ENCODE data around the gene ALOX12B. TPM values are rescaled to one million over a fixed set of nuclear protein-coding genes. Genes with fewer than 3 reads are reported as not detected.

Gene ALOX12B
- total RNA-seq, 4 donors from 2014 or later: 0.76 to 34.6 (median 10.8) TPM

GRCh38 chr17:8069587-8069860 is 18.0 kb downstream of the ALOX12B start:
- no peak for TF ChIP-seq POLR2A (IDR thresholded peaks at IDR 0.05)
- TF ChIP-seq CTCF (IDR thresholded peaks at IDR 0.05): no peak
- 71 to 80% methylated on average over 3 of the region's 3 CpGs for WGBS, 2 donors

DNA sequence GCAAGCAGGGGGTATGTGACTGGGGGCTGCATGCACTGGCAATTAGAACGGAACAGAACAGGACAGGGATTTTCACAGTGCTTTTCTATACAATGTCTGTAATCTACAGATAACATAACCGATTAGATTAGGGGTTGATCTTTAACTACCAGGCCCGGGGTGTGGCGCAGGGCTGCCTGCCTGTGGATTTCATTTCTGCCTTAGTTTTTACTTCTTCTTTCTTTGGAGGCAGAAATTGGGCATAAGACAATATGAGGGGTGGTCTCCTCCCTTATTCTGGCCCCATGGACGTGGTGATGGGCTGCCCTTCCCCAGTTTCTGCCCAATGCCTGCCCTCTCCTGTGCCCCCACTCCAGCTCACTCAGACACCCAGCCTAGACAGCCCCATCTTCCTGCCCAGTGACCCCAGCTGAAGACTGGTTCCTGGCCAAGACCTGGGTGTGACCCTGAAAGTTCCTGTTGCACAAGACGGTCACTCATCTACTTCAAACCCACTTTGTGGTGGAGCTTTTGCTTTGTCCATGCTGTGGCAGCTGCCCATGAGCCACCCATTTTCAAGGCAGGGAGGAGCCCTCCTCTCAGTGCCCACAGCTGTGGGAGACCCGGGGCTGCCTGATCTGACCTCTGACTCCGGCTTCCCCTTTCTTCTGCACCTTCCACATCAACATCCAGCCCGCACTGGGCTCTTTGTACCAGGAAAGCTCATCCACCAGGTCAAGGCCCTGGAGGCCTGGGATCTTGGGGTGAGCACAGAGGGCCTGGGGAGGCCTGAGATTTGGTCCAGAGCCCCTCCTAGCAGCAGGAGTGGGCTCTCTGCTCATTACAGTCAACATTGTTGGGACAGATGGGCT is 18.6 kb downstream of the ALOX12B start:
- DNase-seq: no peak
- Histone ChIP-seq H3K36me3 (no peaks in the 10 kb centered on the region), H3K27me3 (peaks cover 0 to 58% (median 14%) of the 10 kb centered on the region in 4 donors), H3K27ac (peak overlapping the region in 3 of 4 donors; percentile 19 to 67 (median 59)), H3K4me1 (peaks cover 17 to 54% (median 22%) of the 10 kb centered on the region in 3 donors), H3K4me3 (no peak overlapping the region), H3K9me3 (no peaks in the 10 kb centered on the region)
- WGBS, 2 donors: 70 to 76% methylated on average over 7 to 9 of the region's 9 CpGs
- TF ChIP-seq POLR2A (IDR thresholded peaks at IDR 0.05) (no peak), CTCF (IDR thresholded peaks at IDR 0.05) (no peak)
- intact Hi-C loops (cut with DNase I): no loop called here

More at GRCh38 chr17:8069587-8069860, 18.0 kb downstream of the ALOX12B start:
- Histone ChIP-seq H3K4me3 (no peak overlapping the region), H3K27me3 (peaks cover 0 to 58% (median 12%) of the 10 kb centered on the region in 4 donors), H3K36me3 (no peaks in the 10 kb centered on the region), H3K9me3 (no peaks in the 10 kb centered on the region), H3K27ac (peak overlapping the region in 3 of 4 donors; percentile 19 to 67 (median 59)), H3K4me1 (peaks cover 17 to 53% (median 22%) of the 10 kb centered on the region in 3 donors)
- intact Hi-C loops (cut with DNase I): no loop called here
- no peak for DNase-seq

DNA sequence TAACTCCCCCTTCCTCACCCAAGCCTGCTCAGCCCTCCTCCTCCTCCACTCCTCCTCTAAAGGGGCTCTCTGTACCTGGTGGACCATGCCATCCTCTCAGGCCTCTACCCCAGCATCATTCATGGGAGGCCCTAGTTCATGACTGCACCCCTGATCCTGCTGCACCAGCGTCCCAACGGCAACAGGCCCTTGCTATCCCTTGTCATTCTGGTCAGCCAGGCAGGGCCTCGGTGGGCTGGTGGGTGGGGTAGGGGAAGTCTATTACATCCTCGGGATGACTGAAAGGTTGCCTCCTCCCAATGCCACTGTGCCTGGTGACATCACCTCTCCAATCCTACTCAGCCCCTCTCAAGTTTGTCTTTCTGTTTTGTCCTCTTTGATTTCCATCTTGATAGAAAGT is 19.7 kb downstream of the ALOX12B start:
- H3K27me3 ChIP-seq: peaks cover 0 to 58% (median 11%) of the 10 kb centered on the region in 4 donors
- H3K4me3 ChIP-seq: no peak overlapping the region
- H3K4me1 ChIP-seq: peaks cover 8 to 52% (median 16%) of the 10 kb centered on the region in 3 donors
- no peaks in the 10 kb centered on the region for H3K9me3 ChIP-seq
- no peak for TF ChIP-seq POLR2A (IDR thresholded peaks at IDR 0.05)
- TF ChIP-seq CTCF (IDR thresholded peaks at IDR 0.05): no peak
- WGBS, 2 donors: 67 to 81% methylated on average over 4 of the region's 4 CpGs
- DNase-seq: no peak
- intact Hi-C loops (cut with DNase I): no loop called here
- H3K36me3 ChIP-seq: no peaks in the 10 kb centered on the region
- no peak overlapping the region for H3K27ac ChIP-seq

- Histone ChIP-seq H3K36me3 (no peaks in the 10 kb centered on the region), H3K4me1 (peaks cover 4 to 52% (median 14%) of the 10 kb centered on the region in 3 donors), H3K4me3 (no peak overlapping the region), H3K27ac (peak overlapping the region in 1 of 4 donors; percentile 29), H3K27me3 (peaks cover 0 to 58% (median 6%) of the 10 kb centered on the region in 4 donors), H3K9me3 (no peaks in the 10 kb centered on the region)
- TF ChIP-seq POLR2A (IDR thresholded peaks at IDR 0.05): no peak
- TF ChIP-seq CTCF (IDR thresholded peaks at IDR 0.05): no peak
- WGBS, 2 donors: 54 to 70% methylated on average over 8 to 12 of the region's 15 CpGs
- intact Hi-C loops (cut with DNase I): no loop called here
- DNase-seq: no peak
These were observed 20.4 kb downstream of the ALOX12B start for GRCh38 chr17:8066841-8067775.

Data from esophagus squamous epithelium (tissue), 5 donors.